Natural killer cell (primary cell): Measurements from ENCODE around the gene PKD2L2. TPM values are rescaled to one million over a fixed set of nuclear protein-coding genes. Genes with fewer than 3 reads are reported as not detected.

Experiments used
- ATAC-seq, 3 donors: fragments of 150-1000 bp in 2 of 3; fragments of 200-7000 bp in 1 of 3; cut with Tn5 transposase; 1 replicate in 1 of 3; 2 replicates in 2 of 3; pipeline ENCODE4 v1.10.0; 2021; ENCODE audit warnings: mild to moderate bottlenecking in 2 of 3, moderate library complexity in 2 of 3
- DNase-seq, 2 donors: peaks; one replicate each; pipeline versions ENCODE4 v3.0.0 to v3.0.0-alpha.2; 2013 to 2021; ENCODE audit warnings: mixed read lengths in 1 of 2
- H3K27ac ChIP-seq: one replicate; pipeline ENCODE4 v1.5.1; 2013; ENCODE audit warnings: mild to moderate bottlenecking, low read length
- H3K27me3 ChIP-seq: one replicate; pipeline ENCODE4 v1.6.1; 2013; ENCODE audit warnings: low read length; ENCODE audit not compliant: control insufficient read depth, insufficient read depth
- H3K36me3 ChIP-seq: one replicate; pipeline ENCODE4 v1.6.1; 2013; ENCODE audit warnings: low read length; ENCODE audit not compliant: control insufficient read depth, insufficient read depth
- H3K4me1 ChIP-seq: one replicate; pipeline ENCODE4 v1.6.1; 2013; ENCODE audit warnings: low read length; ENCODE audit not compliant: control insufficient read depth, insufficient read depth
- H3K4me3 ChIP-seq: one replicate; pipeline ENCODE4 v1.5.1; 2013; ENCODE audit warnings: low read length
- H3K9me3 ChIP-seq: one replicate; pipeline ENCODE4 v1.6.1; 2013; ENCODE audit warnings: low read length; ENCODE audit not compliant: control insufficient read depth, insufficient read depth
- H3K27ac Mint-ChIP-seq, 2 donors: one replicate each; pipeline ENCODE4 v1.8.0; 2022; ENCODE audit warnings: mild to moderate bottlenecking in 2 of 2, mixed read lengths in 2 of 2, moderate library complexity in 1 of 2
- H3K27me3 Mint-ChIP-seq, 2 donors: one replicate each; pipeline ENCODE4 v1.8.0; 2022; ENCODE audit warnings: low read depth in 2 of 2, mixed read lengths in 2 of 2
- H3K36me3 Mint-ChIP-seq: one replicate; pipeline ENCODE4 v1.8.0; 2022; ENCODE audit warnings: mixed read lengths
- H3K4me1 Mint-ChIP-seq, 2 donors: one replicate each; pipeline ENCODE4 v1.8.0; 2022; ENCODE audit warnings: mixed read lengths in 2 of 2
- H3K4me3 Mint-ChIP-seq: one replicate; pipeline ENCODE4 v1.8.0; 2022; ENCODE audit warnings: mild to moderate bottlenecking, moderate library complexity, mixed read lengths
- H3K9me3 Mint-ChIP-seq, 2 donors: one replicate each; pipeline ENCODE4 v1.8.0; 2022; ENCODE audit warnings: mixed read lengths in 2 of 2
- CTCF ChIP-seq: fragments of 200-600 bp; IDR thresholded peaks from one replicate; pipeline ENCODE4 v1.8.0; 2022; ENCODE audit warnings: antibody characterized with exemption
- WGBS: methylation state at CpG from one replicate; pipeline ENCODE4 v1.1.7; 2013; ENCODE audit warnings: missing lambda C conversion rate; ENCODE audit not compliant: insufficient coverage; 5-methylcytosine and 5-hydroxymethylcytosine counted together
- intact Hi-C: fragments of 100-400 bp; cut with micrococcal nuclease; formaldehyde crosslinking; loops from one replicate; pipeline ENCODE4 v1.14.2; 2022
- total RNA-seq, 4 donors: library from RNA; stranded (reverse); fragments of 120-200 nt in 1 of 4; gene quantifications; one replicate each; pipeline versions ENCODE4 v1.2.3 to v1.2.4, GENCODE V29; 2013 to 2022

PKD2L2 gene
- total RNA-seq, 3 donors from 2014 or later (not counting 1 experiment from before 2014, with no cell fraction given) = 0.78 TPM; not detected in 2

- no peak overlapping the region for H3K4me3 Mint-ChIP-seq
- intact Hi-C loops = no loop called here
- ATAC-seq (no peak), DNase-seq (no peak)
- WGBS = 100% methylated on average over 1 of the region's 1 CpG
- H3K9me3 Mint-ChIP-seq = peaks cover 6 to 12% of the 10 kb centered on the region in 2 donors
- Histone ChIP-seq H3K9me3 (peaks cover 4% of the 10 kb centered on the region), H3K4me3 (no peak overlapping the region), H3K4me1 (no peaks in the 10 kb centered on the region), H3K27me3 (no peaks in the 10 kb centered on the region), H3K27ac (no peak overlapping the region), H3K36me3 (no peaks in the 10 kb centered on the region)
- TF ChIP-seq CTCF = no peak
- H3K27me3 Mint-ChIP-seq = peaks cover 0 to 17% of the 10 kb centered on the region in 2 donors
- no peak overlapping the region for H3K27ac Mint-ChIP-seq
- peaks cover 8% of the 10 kb centered on the region for H3K36me3 Mint-ChIP-seq
- H3K4me1 Mint-ChIP-seq = no peaks in the 10 kb centered on the region
Measured at GRCh38 chr5:137916923-137917322, 27.7 kb downstream of the PKD2L2 start.

GRCh38 chr5:137921931-137922330 is 32.7 kb downstream of the PKD2L2 start:
- no peak overlapping the region for H3K27ac ChIP-seq
- H3K27me3 ChIP-seq = no peaks in the 10 kb centered on the region
- DNase-seq (no peak), ATAC-seq (no peak)
- Mint-ChIP-seq H3K27me3 (peaks cover 0 to 8% of the 10 kb centered on the region in 2 donors), H3K9me3 (peaks cover 2 to 4% of the 10 kb centered on the region in 2 donors), H3K4me3 (no peak overlapping the region), H3K27ac (no peak overlapping the region), H3K36me3 (no peaks in the 10 kb centered on the region), H3K4me1 (no peaks in the 10 kb centered on the region)
- H3K9me3 ChIP-seq = no peaks in the 10 kb centered on the region
- WGBS = 80% methylated on average over 3 of the region's 3 CpGs
- no peaks in the 10 kb centered on the region for H3K4me1 ChIP-seq
- intact Hi-C loops = no loop called here
- no peaks in the 10 kb centered on the region for H3K36me3 ChIP-seq
- no peak for TF ChIP-seq CTCF
- H3K4me3 ChIP-seq = no peak overlapping the region

- DNase-seq = no peak
- ATAC-seq = no peak
- H3K9me3 Mint-ChIP-seq = no peaks in the 10 kb centered on the region
- 88% methylated on average over 4 of the region's 4 CpGs for WGBS
- Histone ChIP-seq H3K27me3 (no peaks in the 10 kb centered on the region), H3K4me1 (no peaks in the 10 kb centered on the region), H3K4me3 (no peak overlapping the region), H3K36me3 (peaks cover 7% of the 10 kb centered on the region), H3K9me3 (no peaks in the 10 kb centered on the region), H3K27ac (no peak overlapping the region)
- no peaks in the 10 kb centered on the region for H3K36me3 Mint-ChIP-seq
- no peaks in the 10 kb centered on the region for H3K4me1 Mint-ChIP-seq
- H3K4me3 Mint-ChIP-seq = no peak overlapping the region
- no peaks in the 10 kb centered on the region for H3K27me3 Mint-ChIP-seq
- intact Hi-C loops = no loop called here
- no peak overlapping the region for H3K27ac Mint-ChIP-seq
- no peak for TF ChIP-seq CTCF
Measured at GRCh38 chr5:137923856-137924255, 34.6 kb downstream of the PKD2L2 start.

- no peaks in the 10 kb centered on the region for H3K27me3 ChIP-seq
- H3K4me3 ChIP-seq = no peak overlapping the region
- no peak overlapping the region for H3K27ac ChIP-seq
- no peak for TF ChIP-seq CTCF
- DNase-seq = no peak
- Mint-ChIP-seq H3K27me3 (no peaks in the 10 kb centered on the region), H3K27ac (peak overlapping the region in 1 of 2 donors; percentile 38), H3K4me3 (no peak overlapping the region), H3K36me3 (peaks cover 11% of the 10 kb centered on the region), H3K9me3 (no peaks in the 10 kb centered on the region), H3K4me1 (no peaks in the 10 kb centered on the region)
- WGBS = 88% methylated on average over 2 of the region's 3 CpGs
- ATAC-seq = no peak
- intact Hi-C loops = no loop called here
- H3K9me3 ChIP-seq = no peaks in the 10 kb centered on the region
- H3K4me1 ChIP-seq = no peaks in the 10 kb centered on the region
- H3K36me3 ChIP-seq = peaks cover 17% of the 10 kb centered on the region
Measured at GRCh38 chr5:137932800-137933199, 43.5 kb downstream of the PKD2L2 start.
